ENCODE data around the gene GRIN2D.

Gene GRIN2D

DNA sequence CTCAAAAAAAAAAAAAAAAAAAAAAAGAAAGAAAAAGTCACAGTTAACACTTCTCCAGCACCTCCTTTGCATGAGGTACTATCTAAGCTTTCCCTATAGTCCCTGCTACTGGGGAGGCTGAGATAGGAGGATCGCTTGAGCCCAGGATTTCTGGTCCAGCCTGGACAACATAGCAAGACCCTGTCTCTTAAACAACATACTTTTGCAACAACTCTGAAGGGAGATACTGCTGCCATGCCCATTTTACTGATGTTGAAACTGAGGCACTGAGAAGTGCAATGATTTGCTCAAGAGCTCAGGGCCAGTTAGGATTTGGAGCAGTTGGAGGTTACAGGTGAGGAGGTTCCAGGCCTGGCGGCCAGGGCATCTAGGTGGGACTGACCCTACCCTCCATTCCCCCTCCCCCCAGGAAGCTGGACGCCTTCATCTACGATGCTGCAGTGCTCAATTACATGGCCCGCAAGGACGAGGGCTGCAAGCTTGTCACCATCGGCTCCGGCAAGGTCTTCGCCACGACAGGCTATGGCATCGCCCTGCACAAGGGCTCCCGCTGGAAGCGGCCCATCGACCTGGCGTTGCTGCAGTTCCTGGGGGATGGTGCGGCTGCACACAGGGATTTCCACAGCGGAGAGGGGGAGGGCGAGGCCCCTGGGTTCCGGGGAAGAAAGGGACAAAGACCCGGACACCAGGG, 48.0 kb downstream of the GRIN2D start:
- no peaks in the 10 kb centered on the region for H3K9me3 ChIP-seq (ENCODE audit: control insufficient read depth, insufficient read depth, low read depth, low read length)
- H3K36me3 ChIP-seq (ENCODE audit: control insufficient read depth in 2 of 2, insufficient read depth in 1 of 2, low read length in 2 of 2) = peaks cover 0 to under 1% of the 10 kb centered on the region in 2 experiments; a peak in 1 of 3 replicates
- no peak overlapping the region for H3K27ac ChIP-seq (ENCODE audit: extremely low read depth, low read depth, low read length)
- POLR2A ChIA-PET = interaction anchor here (1.4 kb wide), 1 partner anchor 79 kb away, joined by 3 read pairs; no protein-coding TSS in a partner anchor
- CTCF ChIA-PET = interaction anchor here (0.5 to 0.7 kb wide), 4 partner anchors 50 to 572 kb away, joined by 3 to 5 read pairs (median 4); partner anchors contain the start of gene KDELR1
- TF ChIP-seq ZNF501 (tag by site-specific recombination; IDR thresholded peaks at IDR 0.05) = no peak
- TF ChIP-seq KLF10 (tag by site-specific recombination; IDR thresholded peaks at IDR 0.05) = no peak
- peaks cover 8% of the 10 kb centered on the region for H3K4me1 ChIP-seq (ENCODE audit: control insufficient read depth, insufficient read depth, low read length)
- no peak overlapping the region for H3K4me3 ChIP-seq (ENCODE audit: low read depth, low read length)

DNA sequence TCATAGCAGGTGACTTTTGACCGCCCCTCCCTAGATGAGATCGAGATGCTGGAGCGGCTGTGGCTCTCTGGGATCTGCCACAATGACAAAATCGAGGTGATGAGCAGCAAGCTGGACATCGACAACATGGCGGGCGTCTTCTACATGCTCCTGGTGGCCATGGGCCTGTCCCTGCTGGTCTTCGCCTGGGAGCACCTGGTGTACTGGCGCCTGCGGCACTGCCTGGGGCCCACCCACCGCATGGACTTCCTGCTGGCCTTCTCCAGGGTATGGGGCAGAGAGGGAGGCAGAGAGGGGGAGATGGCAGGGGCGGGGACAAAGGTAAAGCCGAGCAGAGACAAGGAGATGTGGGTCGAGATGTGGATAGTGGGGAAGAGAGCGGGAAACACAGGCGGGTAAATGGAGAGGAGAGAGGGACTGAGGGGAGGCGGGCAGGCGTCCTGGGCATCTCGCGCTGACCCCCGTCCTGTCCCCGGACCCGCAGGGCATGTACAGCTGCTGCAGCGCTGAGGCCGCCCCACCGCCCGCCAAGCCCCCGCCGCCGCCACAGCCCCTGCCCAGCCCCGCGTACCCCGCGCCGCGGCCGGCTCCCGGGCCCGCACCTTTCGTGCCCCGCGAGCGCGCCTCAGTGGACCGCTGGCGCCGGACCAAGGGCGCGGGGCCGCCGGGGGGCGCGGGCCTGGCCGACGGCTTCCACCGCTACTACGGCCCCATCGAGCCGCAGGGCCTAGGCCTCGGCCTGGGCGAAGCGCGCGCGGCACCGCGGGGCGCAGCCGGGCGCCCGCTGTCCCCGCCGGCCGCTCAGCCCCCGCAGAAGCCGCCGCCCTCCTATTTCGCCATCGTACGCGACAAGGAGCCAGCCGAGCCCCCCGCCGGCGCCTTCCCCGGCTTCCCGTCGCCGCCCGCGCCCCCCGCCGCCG, 48.9 kb downstream of the GRIN2D start:
- TF ChIP-seq ZNF785 (tag by site-specific recombination; IDR thresholded peaks at IDR 0.05) (no peak), GLI2 (tag by site-specific recombination; IDR thresholded peaks at IDR 0.05; ENCODE audit: borderline replicate concordance, low read depth) (no peak), ZNF155 (tag by site-specific recombination; IDR thresholded peaks at IDR 0.05) (no peak), ZNF747 (tag by site-specific recombination; IDR thresholded peaks at IDR 0.05) (no peak), FEZF1 (tag by site-specific recombination; IDR thresholded peaks at IDR 0.05) (no peak), ZNF311 (tag by site-specific recombination; IDR thresholded peaks at IDR 0.05; ENCODE audit: borderline replicate concordance) (no peak), EGR2 (tag by site-specific recombination; IDR thresholded peaks at IDR 0.05; ENCODE audit: low read depth) (no peak), HOXD13 (CRISPR knock-in tag; IDR thresholded peaks at IDR 0.05; ENCODE audit: borderline replicate concordance) (no peak), ZNF623 (tag by site-specific recombination; IDR thresholded peaks at IDR 0.05) (no peak), ZNF426 (tag by site-specific recombination; IDR thresholded peaks at IDR 0.05) (no peak), KLF10 (tag by site-specific recombination; IDR thresholded peaks at IDR 0.05) (no peak), ZNF776 (tag by site-specific recombination; IDR thresholded peaks at IDR 0.05; ENCODE audit: borderline replicate concordance) (no peak)
- TF ChIP-seq, protein P1, sequence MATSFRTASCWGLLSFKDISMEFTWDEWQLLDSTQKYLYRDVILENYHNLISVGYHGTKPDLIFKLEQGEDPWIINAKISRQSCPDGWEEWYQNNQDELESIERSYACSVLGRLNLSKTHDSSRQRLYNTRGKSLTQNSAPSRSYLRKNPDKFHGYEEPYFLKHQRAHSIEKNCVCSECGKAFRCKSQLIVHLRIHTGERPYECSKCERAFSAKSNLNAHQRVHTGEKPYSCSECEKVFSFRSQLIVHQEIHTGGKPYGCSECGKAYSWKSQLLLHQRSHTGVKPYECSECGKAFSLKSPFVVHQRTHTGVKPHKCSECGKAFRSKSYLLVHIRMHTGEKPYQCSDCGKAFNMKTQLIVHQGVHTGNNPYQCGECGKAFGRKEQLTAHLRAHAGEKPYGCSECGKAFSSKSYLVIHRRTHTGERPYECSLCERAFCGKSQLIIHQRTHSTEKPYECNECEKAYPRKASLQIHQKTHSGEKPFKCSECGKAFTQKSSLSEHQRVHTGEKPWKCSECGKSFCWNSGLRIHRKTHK (tag by site-specific recombination; IDR thresholded peaks at IDR 0.05) = no peak
- TF ChIP-seq, protein P2, sequence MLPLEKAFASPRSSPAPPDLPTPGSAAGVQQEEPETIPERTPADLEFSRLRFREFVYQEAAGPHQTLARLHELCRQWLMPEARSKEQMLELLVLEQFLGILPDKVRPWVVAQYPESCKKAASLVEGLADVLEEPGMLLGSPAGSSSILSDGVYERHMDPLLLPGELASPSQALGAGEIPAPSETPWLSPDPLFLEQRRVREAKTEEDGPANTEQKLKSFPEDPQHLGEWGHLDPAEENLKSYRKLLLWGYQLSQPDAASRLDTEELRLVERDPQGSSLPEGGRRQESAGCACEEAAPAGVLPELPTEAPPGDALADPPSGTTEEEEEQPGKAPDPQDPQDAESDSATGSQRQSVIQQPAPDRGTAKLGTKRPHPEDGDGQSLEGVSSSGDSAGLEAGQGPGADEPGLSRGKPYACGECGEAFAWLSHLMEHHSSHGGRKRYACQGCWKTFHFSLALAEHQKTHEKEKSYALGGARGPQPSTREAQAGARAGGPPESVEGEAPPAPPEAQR (tag by site-specific recombination; IDR thresholded peaks at IDR 0.05) = no peak
- CTCF ChIA-PET = interaction anchor here (0.7 to 1.0 kb wide), 2 partner anchors 51 to 107 kb away, joined by 4 read pairs; partner anchors contain the start of gene KDELR1
- H3K4me1 ChIP-seq (ENCODE audit: control insufficient read depth, insufficient read depth, low read length) = peaks cover 8% of the 10 kb centered on the region
- no peak overlapping the region for H3K27ac ChIP-seq (ENCODE audit: extremely low read depth, low read depth, low read length)
- no peak overlapping the region for H3K4me3 ChIP-seq (ENCODE audit: low read depth, low read length)
- H3K9me3 ChIP-seq (ENCODE audit: control insufficient read depth, insufficient read depth, low read depth, low read length) = no peaks in the 10 kb centered on the region
- peaks cover 6 to 7% of the 10 kb centered on the region in 2 experiments; a peak in 2 of 3 replicates for H3K36me3 ChIP-seq (ENCODE audit: control insufficient read depth in 2 of 2, insufficient read depth in 1 of 2, low read length in 2 of 2)
- POLR2A ChIA-PET = no interaction called here

DNA sequence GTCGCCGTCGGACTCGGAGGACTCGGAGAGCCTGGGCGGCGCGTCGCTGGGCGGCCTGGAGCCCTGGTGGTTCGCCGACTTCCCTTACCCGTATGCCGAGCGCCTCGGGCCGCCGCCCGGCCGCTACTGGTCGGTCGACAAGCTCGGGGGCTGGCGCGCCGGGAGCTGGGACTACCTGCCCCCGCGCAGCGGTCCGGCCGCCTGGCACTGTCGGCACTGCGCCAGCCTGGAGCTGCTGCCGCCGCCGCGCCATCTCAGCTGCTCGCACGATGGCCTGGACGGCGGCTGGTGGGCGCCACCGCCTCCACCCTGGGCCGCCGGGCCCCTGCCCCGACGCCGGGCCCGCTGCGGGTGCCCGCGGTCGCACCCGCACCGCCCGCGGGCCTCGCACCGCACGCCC, 49.8 kb downstream of the GRIN2D start:
- ChIA-PET POLR2A (no interaction called here), CTCF (interaction anchor here (0.5 to 1.1 kb wide), 4 partner anchors 20 to 148 kb away, joined by 3 to 4 read pairs (median 4); partner anchors contain the start of gene KDELR1)
- Histone ChIP-seq H3K27ac (ENCODE audit: extremely low read depth, low read depth, low read length) (no peak overlapping the region), H3K36me3 (ENCODE audit: control insufficient read depth in 2 of 2, insufficient read depth in 1 of 2, low read length in 2 of 2) (peaks cover 15 to 16% of the 10 kb centered on the region in 2 experiments), H3K4me1 (ENCODE audit: control insufficient read depth, insufficient read depth, low read length) (peaks cover 8% of the 10 kb centered on the region), H3K9me3 (ENCODE audit: control insufficient read depth, insufficient read depth, low read depth, low read length) (no peaks in the 10 kb centered on the region), H3K4me3 (ENCODE audit: low read depth, low read length) (no peak overlapping the region)
- no peak for TF ChIP-seq ZNF791 (tag by site-specific recombination; IDR thresholded peaks at IDR 0.05)
- TF ChIP-seq, protein P3, sequence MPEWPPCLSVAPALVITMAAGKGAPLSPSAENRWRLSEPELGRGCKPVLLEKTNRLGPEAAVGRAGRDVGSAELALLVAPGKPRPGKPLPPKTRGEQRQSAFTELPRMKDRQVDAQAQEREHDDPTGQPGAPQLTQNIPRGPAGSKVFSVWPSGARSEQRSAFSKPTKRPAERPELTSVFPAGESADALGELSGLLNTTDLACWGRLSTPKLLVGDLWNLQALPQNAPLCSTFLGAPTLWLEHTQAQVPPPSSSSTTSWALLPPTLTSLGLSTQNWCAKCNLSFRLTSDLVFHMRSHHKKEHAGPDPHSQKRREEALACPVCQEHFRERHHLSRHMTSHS (tag by site-specific recombination; IDR thresholded peaks at IDR 0.05) = no peak
- TF ChIP-seq KLF8 (tag by site-specific recombination; IDR thresholded peaks at IDR 0.05) = no peak
- TF ChIP-seq, protein P4, sequence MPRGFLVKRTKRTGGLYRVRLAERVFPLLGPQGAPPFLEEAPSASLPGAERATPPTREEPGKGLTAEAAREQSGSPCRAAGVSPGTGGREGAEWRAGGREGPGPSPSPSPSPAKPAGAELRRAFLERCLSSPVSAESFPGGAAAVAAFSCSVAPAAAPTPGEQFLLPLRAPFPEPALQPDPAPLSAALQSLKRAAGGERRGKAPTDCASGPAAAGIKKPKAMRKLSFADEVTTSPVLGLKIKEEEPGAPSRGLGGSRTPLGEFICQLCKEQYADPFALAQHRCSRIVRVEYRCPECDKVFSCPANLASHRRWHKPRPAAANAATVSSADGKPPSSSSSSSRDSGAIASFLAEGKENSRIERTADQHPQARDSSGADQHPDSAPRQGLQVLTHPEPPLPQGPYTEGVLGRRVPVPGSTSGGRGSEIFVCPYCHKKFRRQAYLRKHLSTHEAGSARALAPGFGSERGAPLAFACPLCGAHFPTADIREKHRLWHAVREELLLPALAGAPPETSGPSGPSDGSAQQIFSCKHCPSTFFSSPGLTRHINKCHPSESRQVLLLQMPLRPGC (tag by site-specific recombination; IDR thresholded peaks at IDR 0.05) = no peak
- TF ChIP-seq ZNF623 (tag by site-specific recombination; IDR thresholded peaks at IDR 0.05) = no peak
- TF ChIP-seq ZNF571 (tag by site-specific recombination; IDR thresholded peaks at IDR 0.05) = no peak
- TF ChIP-seq, protein P5, sequence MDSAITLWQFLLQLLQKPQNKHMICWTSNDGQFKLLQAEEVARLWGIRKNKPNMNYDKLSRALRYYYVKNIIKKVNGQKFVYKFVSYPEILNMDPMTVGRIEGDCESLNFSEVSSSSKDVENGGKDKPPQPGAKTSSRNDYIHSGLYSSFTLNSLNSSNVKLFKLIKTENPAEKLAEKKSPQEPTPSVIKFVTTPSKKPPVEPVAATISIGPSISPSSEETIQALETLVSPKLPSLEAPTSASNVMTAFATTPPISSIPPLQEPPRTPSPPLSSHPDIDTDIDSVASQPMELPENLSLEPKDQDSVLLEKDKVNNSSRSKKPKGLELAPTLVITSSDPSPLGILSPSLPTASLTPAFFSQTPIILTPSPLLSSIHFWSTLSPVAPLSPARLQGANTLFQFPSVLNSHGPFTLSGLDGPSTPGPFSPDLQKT (IDR thresholded peaks at IDR 0.05; ENCODE audit: borderline replicate concordance, low read depth, low read length) = no peak
